Nephron (organoid): ENCODE data around the gene ZPBP2.

ENCODE experiments used
- H3K27ac Mint-ChIP-seq, 3 experiments: 2 replicates each; pipeline ENCODE4 v1.8.0; 2020; ENCODE audit warnings: mixed read lengths in 3 of 3, mild to moderate bottlenecking in 2 of 3, moderate library complexity in 1 of 3
- H3K27me3 Mint-ChIP-seq: 2 replicates; pipeline ENCODE4 v1.8.0; 2021; ENCODE audit warnings: low read depth, mild to moderate bottlenecking, moderate library complexity, mixed read lengths
- H3K36me3 Mint-ChIP-seq: 2 replicates; pipeline ENCODE4 v1.8.0; 2020; ENCODE audit warnings: low read depth, mixed read lengths
- H3K4me1 Mint-ChIP-seq: 2 replicates; pipeline ENCODE4 v1.8.0; 2020; ENCODE audit warnings: mixed read lengths
- H3K4me3 Mint-ChIP-seq, 3 experiments: 2 replicates each; pipeline ENCODE4 v1.8.0; 2020; ENCODE audit warnings: mild to moderate bottlenecking in 3 of 3, mixed read lengths in 3 of 3, moderate library complexity in 2 of 3
- H3K9me3 Mint-ChIP-seq: 2 replicates; pipeline ENCODE4 v1.8.0; 2020; ENCODE audit warnings: mixed read lengths
- TF ChIP-seq, protein P1 (sequence below), 3 experiments: fragments of 200-600 bp; sonication (generic); IDR thresholded peaks; one replicate each; pipeline ENCODE4 v1.5.0; 2021; ENCODE audit warnings: antibody characterized with exemption in 3 of 3; ENCODE audit not compliant: unreplicated experiment in 3 of 3

ZPBP2 gene

DNA sequence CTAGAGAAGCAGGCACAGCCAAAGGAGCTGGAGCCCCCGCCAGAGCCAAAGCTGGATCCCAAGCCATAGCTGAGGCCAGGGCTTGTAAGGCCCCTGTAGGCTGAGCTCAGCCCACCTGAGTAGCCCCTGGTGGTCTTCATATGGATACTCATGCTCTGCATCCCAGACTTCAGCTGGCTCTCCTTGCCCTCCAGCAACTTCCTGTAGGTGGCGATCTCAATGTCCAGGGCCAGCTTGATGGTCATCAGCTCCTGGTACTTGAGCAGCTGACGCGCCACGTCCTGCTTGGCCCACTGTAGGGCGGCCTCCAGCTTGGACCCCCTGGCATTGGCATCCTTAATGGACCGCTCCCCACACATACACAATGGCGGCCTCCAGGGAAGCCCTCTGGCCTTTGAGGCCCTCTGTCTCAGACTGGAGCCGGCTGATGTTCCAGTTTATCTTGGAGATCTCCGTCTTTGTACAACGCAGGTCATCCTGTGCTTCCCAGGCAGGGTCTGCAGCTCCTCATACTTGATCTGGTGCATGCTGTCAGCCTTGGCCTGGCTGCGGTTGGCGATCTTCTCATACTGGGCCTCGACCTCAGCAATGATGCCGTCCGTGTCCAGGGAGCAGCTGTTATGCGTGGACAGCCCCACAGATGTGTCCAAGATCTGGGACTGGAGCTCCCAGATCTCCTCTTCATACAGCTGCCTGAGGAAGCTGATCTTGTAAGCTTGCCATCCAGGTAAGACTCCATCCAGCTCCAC, 32.8 kb upstream of the ZPBP2 start:
- Mint-ChIP-seq H3K36me3 (no peaks in the 10 kb centered on the region), H3K9me3 (peaks cover 33% of the 10 kb centered on the region), H3K4me1 (no peaks in the 10 kb centered on the region), H3K27ac (no peak overlapping the region), H3K4me3 (no peak overlapping the region), H3K27me3 (peaks cover 13% of the 10 kb centered on the region)
- TF ChIP-seq, protein P1, sequence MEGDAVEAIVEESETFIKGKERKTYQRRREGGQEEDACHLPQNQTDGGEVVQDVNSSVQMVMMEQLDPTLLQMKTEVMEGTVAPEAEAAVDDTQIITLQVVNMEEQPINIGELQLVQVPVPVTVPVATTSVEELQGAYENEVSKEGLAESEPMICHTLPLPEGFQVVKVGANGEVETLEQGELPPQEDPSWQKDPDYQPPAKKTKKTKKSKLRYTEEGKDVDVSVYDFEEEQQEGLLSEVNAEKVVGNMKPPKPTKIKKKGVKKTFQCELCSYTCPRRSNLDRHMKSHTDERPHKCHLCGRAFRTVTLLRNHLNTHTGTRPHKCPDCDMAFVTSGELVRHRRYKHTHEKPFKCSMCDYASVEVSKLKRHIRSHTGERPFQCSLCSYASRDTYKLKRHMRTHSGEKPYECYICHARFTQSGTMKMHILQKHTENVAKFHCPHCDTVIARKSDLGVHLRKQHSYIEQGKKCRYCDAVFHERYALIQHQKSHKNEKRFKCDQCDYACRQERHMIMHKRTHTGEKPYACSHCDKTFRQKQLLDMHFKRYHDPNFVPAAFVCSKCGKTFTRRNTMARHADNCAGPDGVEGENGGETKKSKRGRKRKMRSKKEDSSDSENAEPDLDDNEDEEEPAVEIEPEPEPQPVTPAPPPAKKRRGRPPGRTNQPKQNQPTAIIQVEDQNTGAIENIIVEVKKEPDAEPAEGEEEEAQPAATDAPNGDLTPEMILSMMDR (IDR thresholded peaks at IDR 0.05; ENCODE audit: unreplicated experiment in 3 of 3), result no peak

DNA sequence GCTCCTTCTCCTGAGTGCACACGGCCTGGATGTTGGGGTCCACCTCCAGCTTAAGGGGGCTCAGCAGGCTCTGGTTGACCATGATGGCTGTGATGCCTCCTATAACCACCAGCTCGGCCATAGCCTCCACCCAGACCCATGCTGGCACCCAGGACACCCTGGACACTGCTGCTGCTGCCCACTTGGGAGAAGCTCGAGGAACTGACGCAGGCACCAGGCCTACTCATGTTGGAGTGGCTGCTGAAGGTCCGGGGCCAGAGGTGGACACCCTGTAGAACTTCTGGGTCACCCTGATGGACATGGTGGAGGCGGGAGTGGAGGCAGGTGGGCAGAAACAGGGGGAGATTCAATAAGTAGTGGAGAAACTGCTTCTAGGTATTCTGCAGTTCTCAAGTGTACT, 31.9 kb upstream of the ZPBP2 start:
- Mint-ChIP-seq H3K27me3 (peaks cover 9% of the 10 kb centered on the region), H3K4me1 (no peaks in the 10 kb centered on the region), H3K4me3 (no peak overlapping the region), H3K9me3 (peaks cover 33% of the 10 kb centered on the region), H3K36me3 (no peaks in the 10 kb centered on the region), H3K27ac (no peak overlapping the region)
- TF ChIP-seq, protein P1 (IDR thresholded peaks at IDR 0.05; ENCODE audit: unreplicated experiment in 3 of 3), result no peak

DNA sequence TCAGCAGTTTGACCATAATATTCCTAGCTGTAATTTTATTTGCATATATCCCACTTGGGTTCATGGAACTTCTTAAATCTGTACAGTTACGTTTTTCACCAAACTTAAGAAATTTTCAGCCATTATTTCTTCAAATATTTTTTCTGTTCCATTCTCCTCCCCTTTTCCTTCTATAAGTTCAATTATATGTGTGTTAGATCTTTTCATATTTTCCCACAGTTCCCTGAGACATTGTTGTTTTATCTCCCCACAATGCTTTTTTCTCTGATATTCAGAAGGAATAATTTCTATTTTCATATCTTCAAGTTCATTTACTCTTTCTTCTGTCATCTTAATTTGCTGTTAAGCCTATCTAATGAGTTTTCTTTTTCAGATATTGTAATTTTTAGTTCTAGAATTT, 29.9 kb upstream of the ZPBP2 start:
- no peak overlapping the region for H3K27ac Mint-ChIP-seq
- H3K4me3 Mint-ChIP-seq, result no peak overlapping the region
- TF ChIP-seq, protein P1 (IDR thresholded peaks at IDR 0.05; ENCODE audit: unreplicated experiment in 3 of 3), result no peak
- H3K9me3 Mint-ChIP-seq, result peaks cover 33% of the 10 kb centered on the region
- peaks cover 4% of the 10 kb centered on the region for H3K4me1 Mint-ChIP-seq
- peaks cover 7% of the 10 kb centered on the region for H3K27me3 Mint-ChIP-seq
- H3K36me3 Mint-ChIP-seq, result no peaks in the 10 kb centered on the region

DNA sequence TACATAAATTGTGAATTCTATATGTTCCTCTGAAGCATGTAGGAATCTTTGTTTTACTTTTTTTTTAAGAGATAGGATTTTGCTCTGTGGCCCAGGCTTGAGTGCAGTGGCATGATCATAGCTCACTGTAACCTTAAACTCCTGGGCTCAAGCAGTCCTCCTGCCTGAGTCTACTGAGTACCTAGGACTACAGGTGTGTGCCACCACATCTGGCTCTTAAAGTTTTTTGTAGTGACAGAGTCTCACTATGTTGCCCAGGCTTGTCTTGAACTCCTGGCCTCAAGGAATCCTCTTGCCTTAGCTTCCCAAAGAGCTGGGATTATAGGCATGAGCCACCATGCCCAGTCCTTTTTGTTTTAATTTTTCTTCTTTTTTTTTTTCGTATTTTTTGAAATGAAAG, 29.2 kb upstream of the ZPBP2 start:
- H3K4me3 Mint-ChIP-seq, result no peak overlapping the region
- H3K27me3 Mint-ChIP-seq, result peaks cover 3% of the 10 kb centered on the region
- peaks cover 33% of the 10 kb centered on the region for H3K9me3 Mint-ChIP-seq
- TF ChIP-seq, protein P1 (IDR thresholded peaks at IDR 0.05; ENCODE audit: unreplicated experiment in 3 of 3), result no peak
- no peaks in the 10 kb centered on the region for H3K36me3 Mint-ChIP-seq
- H3K4me1 Mint-ChIP-seq, result peaks cover 6% of the 10 kb centered on the region
- H3K27ac Mint-ChIP-seq, result no peak overlapping the region

DNA sequence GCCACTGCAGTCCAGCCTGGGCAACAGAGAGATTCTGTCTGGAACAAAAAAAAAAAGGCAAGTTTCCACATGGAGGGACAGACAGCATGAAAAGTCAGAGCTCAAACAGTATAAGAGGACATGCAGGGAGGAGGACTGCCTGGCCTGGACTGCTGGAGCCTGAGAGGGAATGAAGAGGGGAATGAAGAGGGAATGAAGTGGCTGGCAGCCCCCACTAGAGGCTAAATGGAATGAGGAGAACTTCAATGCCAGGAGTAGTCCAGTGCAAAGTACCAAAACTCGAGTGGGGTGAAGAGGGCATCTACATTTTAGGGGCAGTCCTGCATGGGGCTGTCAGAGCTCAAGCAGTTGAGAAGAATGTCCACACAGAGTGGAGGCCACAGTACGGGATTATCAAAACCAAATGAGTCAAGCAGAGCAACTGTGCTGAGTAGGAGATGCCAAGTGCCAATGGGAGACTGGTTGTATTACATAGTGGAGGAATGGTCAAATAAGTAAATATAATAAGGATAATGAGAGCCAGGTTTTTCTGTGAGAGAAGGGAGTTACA, 26.8 kb upstream of the ZPBP2 start:
- no peaks in the 10 kb centered on the region for H3K36me3 Mint-ChIP-seq
- H3K27me3 Mint-ChIP-seq, result no peaks in the 10 kb centered on the region
- no peak overlapping the region for H3K4me3 Mint-ChIP-seq
- H3K9me3 Mint-ChIP-seq, result peaks cover 19% of the 10 kb centered on the region
- no peak overlapping the region for H3K27ac Mint-ChIP-seq
- peaks cover 10% of the 10 kb centered on the region for H3K4me1 Mint-ChIP-seq
- TF ChIP-seq, protein P1 (IDR thresholded peaks at IDR 0.05; ENCODE audit: unreplicated experiment in 3 of 3), result no peak
